Stimulated activated naive CD4-positive, alpha-beta T cell (primary cell): ENCODE measurements around the gene PRADC1.
"Not testable (repeated sequence)": the region's sequence is repeated elsewhere in the genome, so short reads cannot be mapped to it uniquely, and the experiment has no call there.

Source experiments
- DNase-seq, 6 experiments: peaks; one replicate each; lab custom pipeline; 2025; lab: John Stamatoyannopoulos, UW

PRADC1 gene

GRCh38 chr2:73233154-73233931, at the start of gene PRADC1:
Gene PRADC1, minus strand, starts transcription at chr2:73233239. Its CDS starts 79 bp downstream, at chr2:73233160.
- DNase-seq, result peak; percentile 89 to 96 (median 91)

GRCh38 chr2:73281244-73281643, 48.2 kb upstream of the PRADC1 start:
- no peak for DNase-seq

GRCh38 chr2:73279852-73280251, 46.8 kb upstream of the PRADC1 start:
- no peak for DNase-seq

DNA sequence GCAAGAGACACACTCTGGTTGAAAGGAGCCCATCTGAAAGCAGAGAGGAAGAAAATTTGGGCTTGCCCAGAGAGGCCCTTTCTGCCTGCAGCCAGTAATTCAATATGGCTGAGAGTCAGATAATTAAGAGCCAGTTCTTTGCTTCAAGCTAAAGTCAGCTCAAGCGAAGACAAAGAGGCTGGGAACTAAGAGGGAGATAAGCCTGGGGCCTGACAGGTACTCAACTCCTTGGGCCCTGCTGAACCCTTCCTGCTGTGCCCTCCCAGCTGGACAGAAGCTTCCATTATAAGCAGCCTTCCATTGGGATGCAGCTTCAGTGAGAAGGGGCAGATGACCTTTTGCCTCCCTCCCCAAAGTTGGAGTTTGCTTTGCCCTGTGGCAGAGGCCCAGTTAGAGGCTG, 39.2 kb upstream of the PRADC1 start:
- no peak for DNase-seq

DNA sequence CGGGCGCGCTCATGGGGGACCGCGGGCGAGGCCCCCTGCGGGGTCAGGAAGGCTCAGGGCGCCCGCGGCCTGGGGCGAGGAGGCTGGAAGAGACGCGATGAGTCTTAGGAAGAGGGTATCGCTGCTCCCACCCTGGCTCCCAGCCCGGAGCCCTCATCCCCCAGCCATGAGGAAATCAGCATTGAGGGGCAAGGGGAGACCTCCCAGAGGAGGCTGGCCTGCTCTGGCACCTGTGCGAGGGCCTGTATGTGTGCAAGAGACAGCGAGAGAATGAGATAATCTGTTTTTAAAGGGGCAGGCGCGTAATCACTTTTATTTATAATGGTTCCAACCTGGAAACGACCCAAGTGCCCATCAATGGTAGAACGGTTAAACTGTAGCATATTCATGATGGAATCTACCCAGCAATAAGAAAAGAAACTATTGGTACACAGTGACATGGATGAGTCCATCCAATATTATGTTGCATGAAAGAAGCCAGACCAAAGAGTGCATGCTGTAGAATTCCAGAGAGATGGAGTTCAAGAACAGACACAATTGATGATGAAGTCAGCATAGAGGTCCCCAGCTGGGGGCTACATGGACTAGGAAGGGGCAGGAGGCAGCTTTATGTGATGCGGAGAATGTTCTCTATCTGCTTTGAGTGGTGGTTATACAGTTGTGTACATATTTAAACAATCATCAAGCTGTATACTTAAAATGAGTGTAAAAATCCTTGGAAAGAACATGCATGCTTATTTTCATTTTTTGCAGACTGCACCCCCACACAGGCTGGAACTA, 36.8 kb upstream of the PRADC1 start:
- no peak for DNase-seq

- DNase-seq, result peak; percentile 25 to 78 (median 72)
Measured at GRCh38 chr2:73268830-73269685, 36.0 kb upstream of the PRADC1 start.

- no peak for DNase-seq
Measured at GRCh38 chr2:73268366-73268829, 35.4 kb upstream of the PRADC1 start.

- DNase-seq, result no peak
Measured at GRCh38 chr2:73267008-73267407, 34.0 kb upstream of the PRADC1 start.

GRCh38 chr2:73266061-73266901, 33.2 kb upstream of the PRADC1 start:
- no peak for DNase-seq

DNA sequence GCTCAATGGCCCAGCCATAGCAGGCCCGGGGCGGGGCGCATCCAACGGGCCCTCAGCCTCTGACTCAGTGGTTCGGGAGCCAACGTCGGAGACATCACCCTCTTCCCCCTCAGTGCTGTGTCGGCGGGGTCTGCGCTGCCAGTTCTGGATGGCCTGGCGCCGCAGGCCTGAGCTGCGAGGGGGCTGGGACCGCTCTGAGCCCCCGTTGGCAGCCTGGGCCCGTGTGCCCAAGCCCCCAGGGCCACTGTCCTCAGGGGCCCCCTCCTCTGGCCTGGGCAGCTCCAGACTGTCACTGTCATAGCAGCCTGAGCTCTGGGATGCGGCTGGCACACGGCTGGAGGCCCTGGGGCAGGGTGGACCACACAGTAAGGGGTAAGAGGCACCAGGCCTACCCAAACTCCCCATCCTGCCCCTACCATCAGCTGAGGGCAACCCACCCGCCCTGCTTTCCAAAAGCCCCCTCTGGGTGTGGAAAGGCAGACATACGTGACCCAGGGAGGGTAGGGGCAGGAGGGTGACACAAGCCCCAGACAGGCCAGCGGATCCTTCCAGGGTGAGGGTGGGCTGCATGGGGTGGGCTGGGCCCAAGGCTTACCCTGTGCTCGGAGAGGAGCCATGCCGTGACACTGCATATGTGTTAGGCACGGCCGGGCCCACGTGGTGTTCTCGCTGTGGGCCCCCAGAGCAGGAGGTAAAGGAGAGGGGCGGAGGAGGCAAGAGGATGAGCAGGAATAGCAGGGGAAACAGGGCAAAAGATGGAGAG, 32.4 kb upstream of the PRADC1 start:
- DNase-seq, result no peak

DNA sequence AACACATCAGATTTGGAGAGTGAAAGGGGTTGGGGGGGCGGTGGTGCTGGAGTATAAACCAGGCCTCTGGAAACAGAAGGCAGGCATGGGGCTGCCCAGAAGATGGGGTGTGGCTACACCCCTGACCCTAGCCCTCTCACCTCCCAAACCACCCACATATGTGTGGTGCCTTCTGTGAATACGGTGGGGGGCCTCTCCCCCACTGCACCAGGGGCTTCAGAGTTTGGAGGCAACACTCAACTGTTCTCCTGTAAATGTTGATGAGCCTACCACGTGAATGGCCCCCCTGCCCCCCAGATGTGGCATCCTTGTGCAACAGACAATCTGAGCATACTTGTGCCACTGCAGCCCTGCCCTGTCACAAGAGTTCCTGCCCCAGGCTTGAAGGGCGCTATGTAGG, 31.7 kb upstream of the PRADC1 start:
- no peak for DNase-seq

GRCh38 chr2:73264332-73264606, 31.2 kb upstream of the PRADC1 start:
- DNase-seq, result no peak

- no peak for DNase-seq
Measured at GRCh38 chr2:73263540-73264331, 30.7 kb upstream of the PRADC1 start.

DNA sequence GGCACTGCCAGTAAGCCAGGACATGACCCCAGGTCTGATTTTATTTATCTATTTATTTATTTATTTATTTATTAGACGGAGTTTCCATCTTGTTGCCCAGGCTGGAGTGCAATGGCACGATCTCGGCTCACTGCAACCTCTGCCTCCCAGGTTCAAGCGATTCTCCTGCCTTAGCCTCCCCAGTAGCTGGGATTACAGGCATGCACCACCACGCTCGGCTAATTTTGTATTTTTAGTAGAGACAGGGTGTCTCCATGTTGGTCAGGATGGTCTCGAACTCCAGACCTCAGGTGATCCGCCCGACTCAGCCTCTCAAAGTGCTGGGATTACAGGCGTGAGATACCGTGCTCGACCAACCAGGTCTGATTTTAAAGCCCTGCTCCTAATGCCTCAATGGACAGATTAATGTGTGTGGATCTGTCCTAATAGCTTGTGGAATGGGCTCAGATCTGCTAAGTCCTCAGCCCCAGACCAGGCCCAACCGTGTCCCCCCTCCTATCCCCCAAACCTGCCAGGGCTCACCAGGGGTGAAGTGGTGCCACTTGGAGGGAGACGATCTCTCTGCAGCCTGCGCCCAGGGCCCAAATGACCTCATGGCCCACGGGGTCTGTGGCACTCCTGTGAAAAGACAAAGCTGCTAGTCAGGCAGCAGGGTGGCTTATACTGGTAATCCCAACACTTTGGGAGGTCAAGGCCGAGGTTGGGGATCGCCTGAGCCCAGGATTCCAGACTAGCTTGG, 29.8 kb upstream of the PRADC1 start:
- DNase-seq, result not testable (repeated sequence)

GRCh38 chr2:73262108-73262651, 29.1 kb upstream of the PRADC1 start:
- DNase-seq, result no peak

DNA sequence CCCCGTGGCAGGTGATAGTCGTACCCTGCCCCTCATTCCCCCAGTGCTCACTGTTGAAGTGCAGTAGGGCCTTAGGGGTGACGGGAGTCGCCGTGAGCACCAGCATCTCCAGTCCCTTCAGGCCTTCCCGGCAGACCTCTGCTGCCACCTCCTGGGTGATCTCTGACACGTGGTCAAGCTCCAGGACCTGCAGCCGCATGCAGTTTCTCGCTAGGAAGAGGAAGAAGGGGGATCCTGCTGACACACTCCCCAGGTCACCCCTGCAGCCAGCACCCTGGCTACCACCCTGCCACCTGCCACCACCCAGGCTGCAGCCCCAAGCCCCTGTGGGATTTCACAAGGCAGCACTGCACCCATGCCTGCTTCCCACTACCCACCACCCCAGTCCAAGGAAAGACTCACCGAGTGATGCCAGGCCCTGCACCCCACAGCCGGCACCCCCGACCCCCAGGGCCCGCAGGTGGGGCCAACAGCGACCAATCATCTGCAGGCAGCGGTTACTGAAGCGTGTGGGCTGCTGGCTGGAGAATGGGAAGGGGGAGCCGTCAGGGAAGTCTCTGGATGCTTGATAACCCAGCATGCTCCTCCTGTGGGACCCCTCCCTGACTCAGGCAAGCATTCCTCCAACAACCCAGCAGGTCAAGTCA, 27.4 kb upstream of the PRADC1 start:
- no peak for DNase-seq

DNA sequence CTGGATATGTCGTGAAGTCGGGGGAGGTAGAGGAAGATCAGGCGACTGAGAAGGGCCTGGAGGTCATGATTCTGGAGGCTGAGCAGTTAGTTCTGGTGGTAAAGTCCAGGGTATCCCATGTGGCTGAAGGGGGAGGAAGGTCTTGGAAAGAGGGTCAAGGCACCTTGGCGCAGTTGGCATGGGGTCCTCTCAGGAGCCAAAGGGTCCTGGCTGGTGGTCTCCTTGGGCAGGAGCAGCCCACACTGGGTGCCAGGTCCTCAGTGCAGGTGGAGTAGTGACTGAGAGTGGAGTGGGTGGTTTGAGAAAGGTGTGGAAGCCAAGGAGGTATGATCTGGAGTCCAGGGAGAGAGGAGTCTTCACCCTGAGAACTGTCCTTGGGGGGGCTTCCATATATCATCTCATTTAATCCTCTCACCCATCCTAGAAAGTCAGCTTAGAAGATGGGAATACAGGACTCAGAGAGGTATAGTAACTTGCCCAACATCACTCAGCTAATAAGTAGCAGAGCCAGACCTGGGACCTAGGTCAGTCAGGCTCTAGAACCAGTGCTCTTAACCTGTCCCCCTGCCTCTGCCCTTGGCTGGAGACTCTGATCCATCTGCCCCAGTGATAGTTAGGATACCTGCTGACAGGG, 26.8 kb upstream of the PRADC1 start:
- DNase-seq, result no peak

- no peak for DNase-seq
Measured at GRCh38 chr2:73259276-73259675, 26.2 kb upstream of the PRADC1 start.
